Suprapubic skin (tissue), 4 donors: Measurements from ENCODE around the gene PPP1R9B. TPM values are rescaled to one million over a fixed set of nuclear protein-coding genes. Genes with fewer than 3 reads are reported as not detected.

ENCODE experiments used
- DNase-seq, 2 donors: peaks; one replicate each; pipeline ENCODE4 v3.0.0-alpha.2; 2019; ENCODE audit warnings: low spot score in 2 of 2
- H3K27ac ChIP-seq: fragments of 200-600 bp; sonication (generic); one replicate; pipeline ENCODE4 v1.5.1; 2019
- H3K27me3 ChIP-seq: fragments of 200-600 bp; sonication (generic); one replicate; pipeline ENCODE4 v1.5.1; 2019
- H3K36me3 ChIP-seq: fragments of 200-600 bp; sonication (generic); one replicate; pipeline ENCODE4 v1.5.1; 2019
- H3K4me1 ChIP-seq: fragments of 200-600 bp; sonication (generic); one replicate; pipeline ENCODE4 v1.5.1; 2019
- H3K4me3 ChIP-seq: fragments of 200-600 bp; sonication (generic); one replicate; pipeline ENCODE4 v1.5.1; 2019; ENCODE audit warnings: mild to moderate bottlenecking
- H3K9me3 ChIP-seq: fragments of 200-600 bp; sonication (generic); one replicate; pipeline ENCODE4 v1.5.1; 2019
- EP300 ChIP-seq: sonication (generic); formaldehyde crosslinking; IDR thresholded peaks from one replicate; pipeline ENCODE4 v1.6.1; 2017; ENCODE audit warnings: antibody characterized with exemption
- POLR2A ChIP-seq, 2 donors: fragments of 450-650 bp; IDR thresholded peaks; one replicate each; pipeline ENCODE4 v1.6.1; 2017; ENCODE audit warnings: antibody characterized with exemption in 2 of 2, mild to moderate bottlenecking in 2 of 2, moderate library complexity in 2 of 2
- POLR2AphosphoS5 ChIP-seq, 3 donors: sonication (generic); formaldehyde crosslinking; IDR thresholded peaks; one replicate each; pipeline ENCODE4 v1.6.1; 2017; ENCODE audit warnings: antibody characterized with exemption in 3 of 3
- WGBS: methylation state at CpG from one replicate; pipeline ENCODE4 v1.1.5; 2018; 5-methylcytosine and 5-hydroxymethylcytosine counted together
- total RNA-seq, 4 donors: library from RNA; depleted of rRNA; stranded (reverse); fragments of >200 nt; gene quantifications; one replicate each; pipeline ENCODE4 v1.1.0, GENCODE V29; 2016
- TF ChIP-seq, protein P1 (sequence below), 2 donors: fragments of 200-600 bp in 1 of 2; fragments of 450-650 bp in 1 of 2; sonication (generic) in 1 of 2; IDR thresholded peaks; one replicate each; pipeline ENCODE4 v1.5.1; 2016 to 2019; ENCODE audit warnings: antibody characterized with exemption in 2 of 2, mild to moderate bottlenecking in 1 of 2, moderate library complexity in 1 of 2

The PPP1R9B gene
- total RNA-seq, 4 donors from 2014 or later, result 21.5 to 26.2 (median 23.7) TPM

DNA sequence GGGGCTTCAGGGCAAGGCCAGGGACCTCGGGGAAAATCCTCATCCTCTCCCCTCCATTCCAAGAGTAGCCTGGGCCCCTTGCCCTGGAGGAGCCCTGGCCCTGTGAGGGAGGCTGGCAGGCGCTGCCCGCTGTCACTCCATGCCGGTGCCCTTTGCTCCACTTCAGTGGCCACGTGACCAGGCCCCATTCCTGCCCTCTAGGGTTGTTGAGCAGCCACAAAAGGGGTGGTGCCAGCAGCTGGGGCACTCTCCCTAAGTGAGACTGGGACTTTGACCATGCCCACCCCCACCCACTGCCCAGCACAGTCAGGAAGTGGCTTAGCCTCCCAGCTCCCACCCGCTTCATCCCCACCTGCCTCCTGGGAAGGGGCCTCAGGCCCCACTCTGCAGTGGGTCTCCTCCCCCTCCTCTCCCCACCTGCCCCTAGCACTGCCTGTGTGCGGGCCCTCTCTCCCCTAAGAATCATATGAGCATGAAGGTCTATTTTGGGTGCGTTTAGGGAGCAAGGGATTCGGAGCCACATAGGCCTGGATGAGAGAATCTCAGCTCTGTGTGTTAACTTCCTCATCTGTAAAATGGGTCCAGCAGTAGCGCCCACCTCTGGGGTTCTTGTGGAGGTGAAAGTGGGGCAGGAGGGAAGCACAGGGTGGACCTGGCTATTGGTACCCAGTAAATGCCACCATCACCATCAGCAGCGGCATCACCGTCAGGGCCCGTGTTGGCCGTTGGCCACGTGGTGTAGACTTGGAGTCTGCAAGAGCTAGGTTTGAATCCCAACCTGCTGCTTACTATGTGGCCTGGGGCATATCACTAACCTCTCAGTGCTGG lies 48.1 kb downstream of the PPP1R9B start:
- H3K27me3 ChIP-seq, result no peaks in the 10 kb centered on the region
- H3K4me1 ChIP-seq, result peaks cover 41% of the 10 kb centered on the region
- H3K4me3 ChIP-seq, result peak overlapping the region; percentile 19
- no peak for TF ChIP-seq POLR2AphosphoS5 (IDR thresholded peaks at IDR 0.05)
- no peak for TF ChIP-seq EP300
- TF ChIP-seq POLR2A (IDR thresholded peaks at IDR 0.05), result no peak
- TF ChIP-seq, protein P1, sequence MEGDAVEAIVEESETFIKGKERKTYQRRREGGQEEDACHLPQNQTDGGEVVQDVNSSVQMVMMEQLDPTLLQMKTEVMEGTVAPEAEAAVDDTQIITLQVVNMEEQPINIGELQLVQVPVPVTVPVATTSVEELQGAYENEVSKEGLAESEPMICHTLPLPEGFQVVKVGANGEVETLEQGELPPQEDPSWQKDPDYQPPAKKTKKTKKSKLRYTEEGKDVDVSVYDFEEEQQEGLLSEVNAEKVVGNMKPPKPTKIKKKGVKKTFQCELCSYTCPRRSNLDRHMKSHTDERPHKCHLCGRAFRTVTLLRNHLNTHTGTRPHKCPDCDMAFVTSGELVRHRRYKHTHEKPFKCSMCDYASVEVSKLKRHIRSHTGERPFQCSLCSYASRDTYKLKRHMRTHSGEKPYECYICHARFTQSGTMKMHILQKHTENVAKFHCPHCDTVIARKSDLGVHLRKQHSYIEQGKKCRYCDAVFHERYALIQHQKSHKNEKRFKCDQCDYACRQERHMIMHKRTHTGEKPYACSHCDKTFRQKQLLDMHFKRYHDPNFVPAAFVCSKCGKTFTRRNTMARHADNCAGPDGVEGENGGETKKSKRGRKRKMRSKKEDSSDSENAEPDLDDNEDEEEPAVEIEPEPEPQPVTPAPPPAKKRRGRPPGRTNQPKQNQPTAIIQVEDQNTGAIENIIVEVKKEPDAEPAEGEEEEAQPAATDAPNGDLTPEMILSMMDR (IDR thresholded peaks at IDR 0.05), result no peak
- H3K36me3 ChIP-seq, result peaks cover 56% of the 10 kb centered on the region
- no peak for DNase-seq
- H3K27ac ChIP-seq, result peak overlapping the region; percentile 65
- no peaks in the 10 kb centered on the region for H3K9me3 ChIP-seq
- 64% methylated on average over 10 of the region's 15 CpGs for WGBS

DNA sequence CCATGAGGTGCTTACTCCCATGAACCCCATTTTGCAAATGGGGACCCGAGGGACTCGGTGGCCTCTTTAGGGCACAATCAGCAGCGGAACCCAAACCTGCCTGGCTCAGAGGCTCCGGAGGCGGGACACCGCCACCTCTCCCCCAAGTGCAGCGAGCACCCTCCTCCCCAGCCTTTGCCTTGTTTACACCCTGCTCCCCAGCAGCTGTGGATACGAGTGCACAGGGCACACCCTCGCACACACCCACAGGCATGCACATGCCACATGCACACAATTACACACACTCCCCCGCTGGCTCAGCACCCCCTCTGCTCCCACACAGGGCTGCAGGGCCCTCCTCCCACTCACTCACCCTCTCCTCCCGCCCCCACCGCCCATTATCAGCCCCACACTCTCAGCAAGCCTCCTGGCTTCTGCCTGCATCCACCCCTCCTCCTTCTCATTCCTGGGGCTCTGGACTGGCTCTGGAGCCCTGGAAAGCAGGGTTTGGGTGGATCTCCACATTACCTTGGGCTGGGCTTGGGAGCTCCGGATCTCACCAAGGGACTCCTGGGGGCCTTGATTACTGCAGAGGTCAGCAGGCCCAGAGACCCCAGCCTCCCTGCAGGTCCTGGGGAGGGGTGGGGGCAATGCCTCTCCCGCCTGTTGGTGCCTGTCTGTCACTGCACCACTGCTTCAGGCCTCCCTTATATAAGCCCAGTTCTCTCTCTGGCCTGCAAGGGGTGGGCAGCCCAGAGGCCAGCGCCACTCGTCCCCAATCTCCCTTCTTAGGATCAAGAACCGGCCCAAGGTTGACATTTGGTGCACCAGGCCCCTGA lies 48.9 kb downstream of the PPP1R9B start:
- Histone ChIP-seq H3K27me3 (no peaks in the 10 kb centered on the region), H3K27ac (peak overlapping the region; percentile 65), H3K36me3 (peaks cover 51% of the 10 kb centered on the region), H3K9me3 (no peaks in the 10 kb centered on the region), H3K4me1 (peaks cover 49% of the 10 kb centered on the region), H3K4me3 (peak overlapping the region; percentile 19)
- 26% methylated on average over 9 of the region's 17 CpGs for WGBS
- DNase-seq, result no peak
- TF ChIP-seq POLR2A (IDR thresholded peaks at IDR 0.05) (no peak), POLR2AphosphoS5 (IDR thresholded peaks at IDR 0.05) (no peak), EP300 (no peak)
- TF ChIP-seq, protein P1 (IDR thresholded peaks at IDR 0.05), result no peak

DNA sequence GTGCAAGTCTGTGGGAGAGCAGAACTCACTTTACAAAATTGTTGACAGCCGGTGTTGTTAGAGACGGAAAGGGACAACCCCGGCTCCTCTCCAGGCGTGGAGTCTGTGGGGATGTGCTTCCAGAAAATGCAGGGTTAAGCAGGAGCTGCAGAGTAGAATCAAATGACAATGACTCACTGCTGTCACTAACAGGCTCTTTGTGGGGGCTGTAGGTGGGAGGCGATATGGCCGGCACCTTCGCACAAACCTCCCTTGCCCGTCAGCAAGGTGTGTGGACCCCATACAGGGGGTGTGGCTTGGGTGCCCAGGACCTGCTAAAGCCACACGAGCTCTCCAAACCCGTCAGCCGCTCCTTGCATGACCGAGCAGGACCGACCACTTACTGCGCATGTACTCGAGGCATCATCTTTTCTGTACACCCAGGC lies 49.5 kb downstream of the PPP1R9B start:
- Histone ChIP-seq H3K36me3 (peaks cover 45% of the 10 kb centered on the region), H3K9me3 (no peaks in the 10 kb centered on the region), H3K4me3 (peak overlapping the region; percentile 11), H3K4me1 (peaks cover 56% of the 10 kb centered on the region), H3K27ac (peak overlapping the region; percentile 65), H3K27me3 (no peaks in the 10 kb centered on the region)
- 17% methylated on average over 15 of the region's 15 CpGs for WGBS
- no peak for DNase-seq
- TF ChIP-seq EP300 (no peak), POLR2A (IDR thresholded peaks at IDR 0.05) (no peak), POLR2AphosphoS5 (IDR thresholded peaks at IDR 0.05) (no peak)
- TF ChIP-seq, protein P1 (IDR thresholded peaks at IDR 0.05), result no peak

DNA sequence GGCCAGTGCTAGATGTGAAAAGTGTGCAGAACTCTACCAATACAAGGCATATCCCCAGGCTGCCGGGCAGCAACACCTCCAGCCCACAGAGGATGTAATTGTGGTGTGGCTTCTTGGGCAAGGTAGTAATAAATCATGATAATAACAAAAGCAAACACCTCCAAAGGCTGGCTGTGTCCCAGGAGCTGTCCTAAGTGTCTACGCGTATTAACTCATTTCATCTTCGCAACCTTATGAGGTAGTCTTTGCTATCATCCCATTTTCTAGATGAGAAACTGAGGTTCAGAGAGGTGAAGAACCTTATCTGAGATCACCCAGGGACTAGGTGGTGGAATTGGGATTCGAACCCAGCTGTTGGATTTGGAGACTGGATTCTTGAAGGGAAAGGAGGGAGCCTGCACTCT lies 50.0 kb downstream of the PPP1R9B start:
- Histone ChIP-seq H3K27me3 (no peaks in the 10 kb centered on the region), H3K27ac (peak overlapping the region; percentile 65), H3K36me3 (peaks cover 40% of the 10 kb centered on the region), H3K4me1 (peaks cover 60% of the 10 kb centered on the region), H3K9me3 (no peaks in the 10 kb centered on the region), H3K4me3 (no peak overlapping the region)
- WGBS, result 61% methylated on average over 5 of the region's 5 CpGs
- TF ChIP-seq, protein P1 (IDR thresholded peaks at IDR 0.05), result no peak
- TF ChIP-seq EP300 (no peak), POLR2A (IDR thresholded peaks at IDR 0.05) (no peak), POLR2AphosphoS5 (IDR thresholded peaks at IDR 0.05) (no peak)
- DNase-seq, result no peak

DNA sequence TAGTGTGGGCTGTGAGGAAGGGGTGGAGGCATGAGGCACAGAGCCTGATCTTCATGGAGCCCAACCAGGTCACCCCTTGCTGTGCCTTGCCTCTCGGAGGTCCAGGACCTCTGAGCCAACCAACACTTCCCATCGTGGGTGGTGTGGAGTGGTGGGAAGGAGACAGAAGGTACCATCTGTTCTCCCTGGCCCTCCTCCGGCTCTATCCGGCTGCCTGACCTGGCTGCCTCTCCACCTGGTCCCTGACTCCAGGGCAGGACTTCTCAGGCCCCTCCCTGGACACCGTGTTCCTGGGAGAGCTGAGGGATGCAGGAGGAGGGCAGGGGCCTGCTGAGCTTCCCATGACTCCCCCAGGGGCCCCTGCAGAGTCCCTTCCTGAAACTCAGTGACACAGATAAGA lies 51.5 kb downstream of the PPP1R9B start:
- H3K27ac ChIP-seq, result no peak overlapping the region
- peaks cover 32% of the 10 kb centered on the region for H3K36me3 ChIP-seq
- no peaks in the 10 kb centered on the region for H3K27me3 ChIP-seq
- no peak overlapping the region for H3K4me3 ChIP-seq
- WGBS, result 77% methylated on average over 5 of the region's 5 CpGs
- no peaks in the 10 kb centered on the region for H3K9me3 ChIP-seq
- DNase-seq, result no peak
- TF ChIP-seq EP300 (no peak), POLR2A (IDR thresholded peaks at IDR 0.05) (no peak), POLR2AphosphoS5 (IDR thresholded peaks at IDR 0.05) (no peak)
- TF ChIP-seq, protein P1 (IDR thresholded peaks at IDR 0.05), result no peak
- H3K4me1 ChIP-seq, result peaks cover 67% of the 10 kb centered on the region
